ENCODE results near the gene C19orf12. TPM values are rescaled to one million over a fixed set of nuclear protein-coding genes. Genes with fewer than 3 reads are reported as not detected.

C19orf12 gene
- total and polyA plus RNA-seq, 2 experiments from 2014 or later, result 11.4 to 17.2 TPM

DNA sequence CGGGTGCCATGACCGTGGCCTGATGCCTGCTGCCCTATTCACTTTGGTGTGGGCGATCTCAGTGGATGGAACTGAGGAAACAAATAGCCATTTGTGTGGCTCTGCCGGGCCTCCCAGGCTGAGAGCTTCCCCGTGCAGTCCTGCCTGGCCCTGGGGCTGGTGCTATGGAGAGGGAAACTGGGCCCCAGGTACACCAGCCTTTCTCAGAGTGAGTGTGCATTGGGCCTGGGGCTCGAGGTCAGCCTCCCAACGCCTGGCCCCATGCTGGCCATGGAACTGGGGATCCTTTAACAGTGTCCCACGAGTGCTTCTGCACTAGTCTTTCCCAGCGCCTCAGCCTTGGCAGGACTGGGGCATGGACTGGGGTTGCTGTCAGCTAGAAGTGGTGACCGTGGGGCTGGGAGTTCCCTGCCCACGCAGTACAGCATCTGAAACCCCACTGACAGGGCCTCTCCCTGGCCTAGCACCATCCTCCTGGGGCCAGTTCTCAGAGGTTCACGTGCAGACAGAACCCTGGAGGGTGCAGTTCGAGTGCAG lies 39.3 kb downstream of the C19orf12 start:
- Histone ChIP-seq H4K20me1 (replicated peaks; ENCODE audit: insufficient read depth) (no peaks in the 10 kb centered on the region; the same call in 1 of the 2 replicates), H3K79me2 (replicated peaks; ENCODE audit: insufficient read depth) (peaks cover 19% of the 10 kb centered on the region), H3K4me1 (ENCODE audit: insufficient read depth) (no peaks in the 10 kb centered on the region), H3F3A (replicated peaks; ENCODE audit: low read depth) (no peaks in the 10 kb centered on the region), H3K27me3 (ENCODE audit: insufficient read depth) (no peaks in the 10 kb centered on the region), H3K4me2 (no peak overlapping the region), H3K4me3 (no peak overlapping the region), H3K9me2 (ENCODE audit: insufficient read depth) (no peaks in the 10 kb centered on the region; the same call in 1 of the 2 replicates), H3K36me3 (ENCODE audit: insufficient read depth) (no peaks in the 10 kb centered on the region), H2AFZ (no peak overlapping the region), H3K27ac (ENCODE audit: low read depth) (no peak overlapping the region)
- Mint-ChIP-seq H3K27me3 (ENCODE audit: insufficient read depth, low read depth, poor library complexity) (peaks cover 7% of the 10 kb centered on the region), H3K9me3 (no peaks in the 10 kb centered on the region; the same call in 2 of the 3 replicates), H3K4me3 (no peak overlapping the region), H3K27ac (no peak overlapping the region), H3K4me1 (peaks cover 6% of the 10 kb centered on the region; the same call in 2 of the 3 replicates), H3K36me3 (ENCODE audit: low read depth) (peaks cover 11% of the 10 kb centered on the region)
- DNase-seq (ENCODE audit: low spot score), result no peak
- TF ChIP-seq CREB1 (CRISPR knock-in tag; IDR thresholded peaks at IDR 0.05; ENCODE audit: low read depth), result no peak
- TF ChIP-seq STAT1 (IDR thresholded peaks at IDR 0.05; ENCODE audit: unreplicated experiment), result no peak
- TF ChIP-seq, protein P1, sequence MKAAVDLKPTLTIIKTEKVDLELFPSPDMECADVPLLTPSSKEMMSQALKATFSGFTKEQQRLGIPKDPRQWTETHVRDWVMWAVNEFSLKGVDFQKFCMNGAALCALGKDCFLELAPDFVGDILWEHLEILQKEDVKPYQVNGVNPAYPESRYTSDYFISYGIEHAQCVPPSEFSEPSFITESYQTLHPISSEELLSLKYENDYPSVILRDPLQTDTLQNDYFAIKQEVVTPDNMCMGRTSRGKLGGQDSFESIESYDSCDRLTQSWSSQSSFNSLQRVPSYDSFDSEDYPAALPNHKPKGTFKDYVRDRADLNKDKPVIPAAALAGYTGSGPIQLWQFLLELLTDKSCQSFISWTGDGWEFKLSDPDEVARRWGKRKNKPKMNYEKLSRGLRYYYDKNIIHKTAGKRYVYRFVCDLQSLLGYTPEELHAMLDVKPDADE (IDR thresholded peaks at IDR 0.05), result no peak
- no peak for TF ChIP-seq EZH2phosphoT487 (IDR thresholded peaks at IDR 0.05; ENCODE audit: unreplicated experiment)
- TF ChIP-seq POLR2AphosphoS5 (IDR thresholded peaks at IDR 0.05; ENCODE audit: low read depth), result no peak
- TF ChIP-seq NANOG (IDR thresholded peaks at IDR 0.05; ENCODE audit: borderline replicate concordance), result no peak
- TF ChIP-seq, protein P2, sequence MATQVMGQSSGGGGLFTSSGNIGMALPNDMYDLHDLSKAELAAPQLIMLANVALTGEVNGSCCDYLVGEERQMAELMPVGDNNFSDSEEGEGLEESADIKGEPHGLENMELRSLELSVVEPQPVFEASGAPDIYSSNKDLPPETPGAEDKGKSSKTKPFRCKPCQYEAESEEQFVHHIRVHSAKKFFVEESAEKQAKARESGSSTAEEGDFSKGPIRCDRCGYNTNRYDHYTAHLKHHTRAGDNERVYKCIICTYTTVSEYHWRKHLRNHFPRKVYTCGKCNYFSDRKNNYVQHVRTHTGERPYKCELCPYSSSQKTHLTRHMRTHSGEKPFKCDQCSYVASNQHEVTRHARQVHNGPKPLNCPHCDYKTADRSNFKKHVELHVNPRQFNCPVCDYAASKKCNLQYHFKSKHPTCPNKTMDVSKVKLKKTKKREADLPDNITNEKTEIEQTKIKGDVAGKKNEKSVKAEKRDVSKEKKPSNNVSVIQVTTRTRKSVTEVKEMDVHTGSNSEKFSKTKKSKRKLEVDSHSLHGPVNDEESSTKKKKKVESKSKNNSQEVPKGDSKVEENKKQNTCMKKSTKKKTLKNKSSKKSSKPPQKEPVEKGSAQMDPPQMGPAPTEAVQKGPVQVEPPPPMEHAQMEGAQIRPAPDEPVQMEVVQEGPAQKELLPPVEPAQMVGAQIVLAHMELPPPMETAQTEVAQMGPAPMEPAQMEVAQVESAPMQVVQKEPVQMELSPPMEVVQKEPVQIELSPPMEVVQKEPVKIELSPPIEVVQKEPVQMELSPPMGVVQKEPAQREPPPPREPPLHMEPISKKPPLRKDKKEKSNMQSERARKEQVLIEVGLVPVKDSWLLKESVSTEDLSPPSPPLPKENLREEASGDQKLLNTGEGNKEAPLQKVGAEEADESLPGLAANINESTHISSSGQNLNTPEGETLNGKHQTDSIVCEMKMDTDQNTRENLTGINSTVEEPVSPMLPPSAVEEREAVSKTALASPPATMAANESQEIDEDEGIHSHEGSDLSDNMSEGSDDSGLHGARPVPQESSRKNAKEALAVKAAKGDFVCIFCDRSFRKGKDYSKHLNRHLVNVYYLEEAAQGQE (IDR thresholded peaks at IDR 0.05; ENCODE audit: unreplicated experiment), result no peak
- no peak for TF ChIP-seq ZNF331 (CRISPR knock-in tag; IDR thresholded peaks at IDR 0.05; ENCODE audit: low read depth)
- no peak for ATAC-seq

DNA sequence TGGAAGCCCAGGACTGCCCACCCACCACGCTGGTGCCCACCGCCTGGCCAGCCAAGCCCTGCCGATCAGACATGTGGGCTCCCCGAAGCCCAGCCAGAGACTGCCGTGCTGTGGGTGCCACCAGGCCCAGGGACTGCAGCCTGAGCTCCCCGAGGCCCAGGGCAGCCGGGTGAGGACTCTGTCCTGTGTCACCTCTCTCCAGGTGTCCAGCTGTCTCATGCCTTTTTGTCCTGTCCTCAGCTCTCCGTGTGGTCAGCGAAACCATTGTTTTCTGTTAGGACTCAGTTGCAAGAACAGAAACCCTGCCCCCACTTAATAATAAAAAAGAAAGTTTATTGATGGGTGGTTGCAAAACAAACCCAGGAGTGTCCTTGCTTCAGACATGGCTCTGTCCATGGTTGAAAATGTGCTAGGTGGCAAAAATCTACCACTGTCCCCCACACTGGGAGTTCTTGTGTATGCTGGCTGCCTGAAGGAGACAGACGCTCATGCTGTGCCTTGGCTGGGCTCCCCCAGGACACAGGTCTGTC lies 39.9 kb downstream of the C19orf12 start:
- Mint-ChIP-seq H3K27me3 (ENCODE audit: insufficient read depth, low read depth, poor library complexity) (peaks cover 7% of the 10 kb centered on the region), H3K36me3 (ENCODE audit: low read depth) (peaks cover 14% of the 10 kb centered on the region), H3K4me1 (peaks cover 6% of the 10 kb centered on the region; the same call in 2 of the 3 replicates), H3K9me3 (no peaks in the 10 kb centered on the region; the same call in 2 of the 3 replicates), H3K4me3 (no peak overlapping the region), H3K27ac (no peak overlapping the region)
- H3K27me3 ChIP-seq (ENCODE audit: insufficient read depth), result no peaks in the 10 kb centered on the region
- H3K9me2 ChIP-seq (ENCODE audit: insufficient read depth), result no peaks in the 10 kb centered on the region; the same call in 1 of the 2 replicates
- peaks cover 25% of the 10 kb centered on the region for H3K79me2 ChIP-seq (replicated peaks; ENCODE audit: insufficient read depth)
- no peak for DNase-seq (ENCODE audit: low spot score)
- H4K20me1 ChIP-seq (replicated peaks; ENCODE audit: insufficient read depth), result no peaks in the 10 kb centered on the region; the same call in none of the 2 replicates
- H3K4me3 ChIP-seq, result no peak overlapping the region
- no peaks in the 10 kb centered on the region for H3K36me3 ChIP-seq (ENCODE audit: insufficient read depth)
- no peak for TF ChIP-seq EZH2phosphoT487 (IDR thresholded peaks at IDR 0.05; ENCODE audit: unreplicated experiment)
- no peaks in the 10 kb centered on the region for H3K4me1 ChIP-seq (ENCODE audit: insufficient read depth)
- no peak for ATAC-seq
- H3F3A ChIP-seq (replicated peaks; ENCODE audit: low read depth), result no peaks in the 10 kb centered on the region
- H2AFZ ChIP-seq, result no peak overlapping the region
- H3K4me2 ChIP-seq, result no peak overlapping the region
- H3K27ac ChIP-seq (ENCODE audit: low read depth), result no peak overlapping the region
